Suprapubic skin (tissue), 4 donors: Measurements from ENCODE around the gene NFATC3.
"Not testable (repeated sequence)": the region's sequence is repeated elsewhere in the genome, so short reads cannot be mapped to it uniquely, and the experiment has no call there.

Experiments used
- POLR2A ChIP-seq, 2 donors: fragments of 450-650 bp; IDR thresholded peaks; one replicate each; pipeline ENCODE4 v1.6.1; 2017; ENCODE audit warnings: antibody characterized with exemption in 2 of 2, mild to moderate bottlenecking in 2 of 2, moderate library complexity in 2 of 2
- POLR2AphosphoS5 ChIP-seq, 3 donors: sonication (generic); formaldehyde crosslinking; IDR thresholded peaks; one replicate each; pipeline ENCODE4 v1.6.1; 2017; ENCODE audit warnings: antibody characterized with exemption in 3 of 3

GRCh38 chr16:68092275-68092674 is 7.1 kb downstream of the NFATC3 start:
- not testable (repeated sequence) for TF ChIP-seq POLR2AphosphoS5, POLR2A (IDR thresholded peaks at IDR 0.05)
